Measurements from ENCODE around the gene PSD2.

DNA sequence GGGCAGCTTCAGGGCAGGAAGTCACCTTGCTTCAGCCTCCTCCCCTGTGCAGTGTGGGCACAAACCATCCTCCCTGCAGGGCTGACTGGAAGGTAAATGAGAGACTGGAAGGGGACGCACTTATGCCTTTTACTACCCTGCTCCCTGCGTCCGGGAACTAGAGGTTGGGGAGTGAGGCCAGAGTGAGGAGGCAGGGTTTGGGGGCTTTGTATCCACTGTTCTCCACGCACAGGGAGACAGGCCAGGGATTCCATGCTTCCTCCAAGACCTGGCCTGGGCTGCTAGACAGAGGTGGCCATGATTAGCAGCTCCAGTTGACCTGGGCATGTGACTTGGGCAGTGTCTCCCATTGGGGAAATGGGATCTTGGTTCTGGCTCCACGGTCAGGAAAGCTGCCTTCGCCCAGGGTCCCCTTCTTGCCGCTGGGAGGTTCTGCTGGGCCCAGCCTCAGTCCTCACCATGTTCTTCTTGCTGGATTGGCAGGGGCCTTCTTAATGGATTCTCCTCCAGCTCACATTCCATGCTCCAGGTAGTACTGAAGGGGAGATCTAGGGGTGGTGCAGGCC, 37.0 kb upstream of the PSD2 start:
- TF ChIP-seq, protein P1, sequence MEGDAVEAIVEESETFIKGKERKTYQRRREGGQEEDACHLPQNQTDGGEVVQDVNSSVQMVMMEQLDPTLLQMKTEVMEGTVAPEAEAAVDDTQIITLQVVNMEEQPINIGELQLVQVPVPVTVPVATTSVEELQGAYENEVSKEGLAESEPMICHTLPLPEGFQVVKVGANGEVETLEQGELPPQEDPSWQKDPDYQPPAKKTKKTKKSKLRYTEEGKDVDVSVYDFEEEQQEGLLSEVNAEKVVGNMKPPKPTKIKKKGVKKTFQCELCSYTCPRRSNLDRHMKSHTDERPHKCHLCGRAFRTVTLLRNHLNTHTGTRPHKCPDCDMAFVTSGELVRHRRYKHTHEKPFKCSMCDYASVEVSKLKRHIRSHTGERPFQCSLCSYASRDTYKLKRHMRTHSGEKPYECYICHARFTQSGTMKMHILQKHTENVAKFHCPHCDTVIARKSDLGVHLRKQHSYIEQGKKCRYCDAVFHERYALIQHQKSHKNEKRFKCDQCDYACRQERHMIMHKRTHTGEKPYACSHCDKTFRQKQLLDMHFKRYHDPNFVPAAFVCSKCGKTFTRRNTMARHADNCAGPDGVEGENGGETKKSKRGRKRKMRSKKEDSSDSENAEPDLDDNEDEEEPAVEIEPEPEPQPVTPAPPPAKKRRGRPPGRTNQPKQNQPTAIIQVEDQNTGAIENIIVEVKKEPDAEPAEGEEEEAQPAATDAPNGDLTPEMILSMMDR (IDR thresholded peaks at IDR 0.05; ENCODE audit: insufficient read depth, low read length): no peak
- no peak for TF ChIP-seq POLR2AphosphoS5 (IDR thresholded peaks at IDR 0.05; ENCODE audit: low read depth)

Data from HL-60 (cell line).